Fibroblast of skin of scalp (primary cell): ENCODE data around the gene C11orf58.

Experiments
- DNase-seq: peaks from one replicate; pipeline ENCODE4 v3.0.0-alpha.2; 2013

The C11orf58 gene

DNA sequence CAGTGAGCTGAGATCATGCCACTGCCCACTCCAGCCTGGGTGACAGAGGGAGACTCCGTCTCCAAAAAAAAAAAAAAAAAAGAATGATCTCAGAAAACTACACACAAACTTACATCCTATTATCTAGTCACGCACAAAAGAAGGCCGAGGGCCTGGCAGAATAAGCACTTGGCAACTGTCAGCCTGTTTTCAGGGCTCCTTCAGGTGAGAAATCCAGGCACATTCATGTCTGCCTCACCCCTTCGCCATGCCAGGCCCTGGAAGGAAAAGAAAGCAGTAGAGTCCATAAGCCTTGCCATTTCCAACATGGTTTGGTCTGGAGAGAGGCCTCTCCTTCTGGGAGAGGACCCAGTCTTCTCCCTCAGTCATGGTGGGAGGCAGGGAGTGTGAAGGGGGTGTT is 30.9 kb downstream of the C11orf58 start:
- DNase-seq = no peak

DNA sequence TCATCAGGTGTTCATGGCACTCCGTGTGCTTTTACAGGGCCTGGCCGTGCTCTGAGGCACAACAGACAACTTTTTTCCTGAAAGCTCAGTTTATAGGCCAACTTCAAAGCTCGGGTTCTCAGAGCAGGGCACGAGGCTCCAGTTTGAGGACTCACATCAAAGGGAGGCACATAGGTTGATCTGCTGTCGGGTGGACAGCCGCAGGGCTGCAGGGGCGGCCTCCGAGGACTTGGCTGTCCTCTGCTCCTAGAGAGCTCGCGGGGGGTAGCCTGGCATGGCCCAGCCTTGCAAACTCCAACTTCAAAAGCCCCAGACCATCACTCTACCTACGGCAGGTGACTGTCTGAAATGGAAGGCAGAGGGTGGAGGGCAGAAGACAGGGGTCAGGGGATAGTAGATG is 31.6 kb downstream of the C11orf58 start:
- no peak for DNase-seq

DNA sequence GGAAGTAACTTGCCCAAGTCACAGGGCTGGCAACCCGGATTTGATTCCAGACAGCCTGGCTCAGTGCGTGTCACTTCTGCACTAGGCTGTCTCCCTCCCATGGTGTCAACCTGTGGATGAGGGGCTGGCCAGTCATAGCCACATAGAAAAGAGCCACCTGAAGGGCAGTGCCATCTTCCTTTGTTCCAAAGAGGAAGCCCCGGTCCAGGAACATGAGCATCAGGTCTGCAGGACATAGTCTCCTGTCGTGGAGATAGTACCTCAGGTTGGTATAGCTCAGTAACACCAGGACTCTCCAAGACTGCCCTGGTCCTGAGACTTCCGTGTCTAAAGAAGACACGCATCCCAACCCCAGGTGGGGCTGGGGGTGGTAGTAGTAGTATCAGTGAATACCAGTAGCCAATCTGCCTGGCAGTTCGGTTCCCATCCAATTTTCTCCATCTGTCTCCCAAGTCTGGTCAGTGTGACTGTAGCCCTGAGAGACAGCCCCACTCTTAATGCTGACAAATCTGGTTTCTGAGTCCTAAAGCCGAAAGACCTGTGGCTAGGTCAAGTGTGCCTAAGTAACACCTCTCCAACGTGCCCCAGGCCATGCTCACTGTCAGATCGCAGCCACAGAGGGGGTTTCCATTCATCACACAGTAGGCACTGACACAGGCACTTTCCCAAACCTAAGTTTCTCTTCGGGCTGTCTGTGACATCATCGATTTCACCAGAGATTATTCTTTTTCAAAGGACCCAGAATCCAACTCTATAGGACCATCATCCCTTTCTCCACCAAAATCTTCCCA is 33.1 kb downstream of the C11orf58 start:
- no peak for DNase-seq

DNA sequence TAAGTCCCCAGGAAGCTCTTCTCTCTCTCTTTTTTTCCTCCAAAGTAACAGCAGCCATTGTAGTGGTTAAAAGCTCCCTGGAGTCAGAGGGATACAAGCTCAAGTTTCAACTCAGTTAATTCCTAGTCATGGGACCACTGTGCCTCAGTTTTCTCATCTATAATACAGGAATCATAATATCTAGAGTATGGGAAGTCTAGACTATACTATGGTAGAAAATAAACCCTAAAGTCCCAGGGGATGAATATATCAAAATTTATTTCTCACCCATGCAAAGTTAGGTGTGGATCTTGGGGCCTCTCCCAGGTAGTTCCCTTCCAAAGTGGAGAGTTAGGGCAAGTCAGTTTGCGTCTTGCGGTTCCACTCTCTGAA is 33.7 kb downstream of the C11orf58 start:
- no peak for DNase-seq

DNA sequence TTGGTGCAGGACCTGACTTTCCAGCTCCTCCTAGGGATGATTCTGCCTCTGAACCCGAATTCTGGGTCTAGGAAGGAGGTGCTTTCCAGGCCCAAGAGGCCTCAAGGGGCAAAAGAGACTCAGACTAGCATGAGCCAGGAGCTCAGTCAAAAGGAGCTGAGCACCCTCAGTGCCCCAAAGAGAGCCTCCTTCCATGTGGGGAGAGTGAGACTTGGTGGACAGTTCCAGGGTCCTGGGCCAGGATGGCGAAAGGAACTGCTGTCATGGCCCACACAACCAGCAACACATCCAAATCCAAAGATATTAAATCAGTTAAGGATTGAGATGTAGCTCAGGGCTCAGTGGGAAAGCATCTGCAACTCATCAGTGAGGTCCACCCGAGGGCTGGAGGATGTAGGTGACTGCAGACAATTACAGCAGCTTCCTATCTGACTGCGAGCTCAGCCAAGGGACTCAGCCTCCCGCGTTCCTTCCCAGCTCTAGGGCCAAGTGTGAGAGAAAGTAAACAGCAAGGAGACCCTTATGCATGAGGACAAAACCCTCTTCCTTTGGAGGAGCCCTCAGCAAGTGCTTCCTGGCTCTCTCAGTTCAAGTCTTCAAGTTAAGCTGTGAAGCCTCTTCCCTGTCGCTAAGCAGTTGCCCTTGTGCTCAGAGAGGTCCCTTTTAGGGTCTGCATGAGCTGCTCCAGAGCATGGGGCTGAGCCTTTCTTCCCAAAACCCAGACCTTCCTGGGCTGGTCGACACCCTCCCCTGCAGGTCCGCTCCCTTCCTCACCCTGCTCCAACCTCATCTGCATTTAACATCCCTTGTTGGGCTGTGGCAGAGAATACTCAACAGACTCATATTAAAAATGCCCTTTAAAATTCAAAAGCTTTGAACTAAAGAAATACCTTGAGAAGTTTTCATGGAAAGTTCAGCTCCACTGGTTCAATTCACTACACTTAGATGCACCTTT is 35.8 kb downstream of the C11orf58 start:
- no peak for DNase-seq

DNA sequence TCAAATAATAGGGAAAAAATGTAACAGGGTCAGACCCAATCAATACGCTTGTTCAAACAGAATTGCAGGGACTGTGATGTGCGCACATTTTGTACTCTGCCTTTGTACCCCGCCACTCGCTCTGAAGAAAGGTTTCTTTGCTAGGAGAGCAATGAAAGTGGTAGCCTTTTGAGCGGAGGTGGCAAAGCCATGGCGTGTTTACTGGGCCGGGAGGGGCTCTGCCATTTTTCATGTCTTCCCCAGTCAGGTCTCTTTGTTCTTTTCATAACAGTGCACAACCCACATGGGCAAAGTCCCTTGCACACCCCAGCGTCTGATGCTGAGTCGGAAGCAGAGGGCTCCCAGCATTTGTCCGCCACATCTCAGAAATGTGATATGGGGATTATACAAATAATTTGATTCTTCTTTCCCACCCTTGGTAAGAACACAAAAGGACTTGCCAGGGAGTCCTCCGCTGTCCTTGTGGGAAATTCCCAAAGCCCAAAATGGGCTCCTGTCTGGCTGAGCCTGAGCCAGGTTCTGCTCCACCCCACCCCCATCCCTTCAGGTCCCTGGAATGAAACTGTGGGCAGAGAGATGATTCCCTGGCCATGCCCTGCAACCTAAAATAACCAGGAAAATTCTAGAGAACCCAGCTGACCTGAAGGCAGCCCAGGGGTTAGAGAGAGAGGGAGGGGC is 36.6 kb downstream of the C11orf58 start:
- DNase-seq = no peak

DNA sequence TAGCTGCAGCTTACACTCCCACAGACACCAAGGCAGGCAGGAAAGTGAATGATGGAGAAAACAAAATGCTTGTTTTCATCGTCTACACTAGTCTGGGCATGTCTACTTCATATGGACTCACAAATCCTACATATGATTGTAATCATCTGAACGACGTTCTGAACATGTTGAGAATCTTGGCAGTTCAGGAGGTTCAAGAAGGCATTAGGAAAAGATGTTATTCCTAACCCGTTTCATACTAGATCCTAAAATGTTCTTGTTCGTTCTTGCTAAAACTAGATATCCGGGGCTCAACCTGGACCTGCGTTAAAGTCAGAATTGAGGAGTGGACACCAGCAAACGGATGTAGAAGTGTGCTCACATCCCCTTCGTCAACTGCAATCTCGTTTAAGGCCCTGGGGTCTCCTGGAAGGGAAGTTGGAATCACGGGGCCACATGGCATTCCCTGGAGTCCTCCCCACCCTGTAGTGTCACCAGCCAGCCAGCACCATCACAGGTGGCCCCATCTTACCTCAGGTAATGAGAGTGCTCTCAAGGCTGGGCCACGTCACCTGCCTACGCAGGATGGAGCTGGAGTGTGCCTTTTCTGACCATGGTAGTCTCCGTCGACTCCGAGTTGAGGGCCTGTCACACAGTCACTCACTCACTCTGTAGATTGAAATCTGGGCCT is 37.3 kb downstream of the C11orf58 start:
- DNase-seq = no peak

DNA sequence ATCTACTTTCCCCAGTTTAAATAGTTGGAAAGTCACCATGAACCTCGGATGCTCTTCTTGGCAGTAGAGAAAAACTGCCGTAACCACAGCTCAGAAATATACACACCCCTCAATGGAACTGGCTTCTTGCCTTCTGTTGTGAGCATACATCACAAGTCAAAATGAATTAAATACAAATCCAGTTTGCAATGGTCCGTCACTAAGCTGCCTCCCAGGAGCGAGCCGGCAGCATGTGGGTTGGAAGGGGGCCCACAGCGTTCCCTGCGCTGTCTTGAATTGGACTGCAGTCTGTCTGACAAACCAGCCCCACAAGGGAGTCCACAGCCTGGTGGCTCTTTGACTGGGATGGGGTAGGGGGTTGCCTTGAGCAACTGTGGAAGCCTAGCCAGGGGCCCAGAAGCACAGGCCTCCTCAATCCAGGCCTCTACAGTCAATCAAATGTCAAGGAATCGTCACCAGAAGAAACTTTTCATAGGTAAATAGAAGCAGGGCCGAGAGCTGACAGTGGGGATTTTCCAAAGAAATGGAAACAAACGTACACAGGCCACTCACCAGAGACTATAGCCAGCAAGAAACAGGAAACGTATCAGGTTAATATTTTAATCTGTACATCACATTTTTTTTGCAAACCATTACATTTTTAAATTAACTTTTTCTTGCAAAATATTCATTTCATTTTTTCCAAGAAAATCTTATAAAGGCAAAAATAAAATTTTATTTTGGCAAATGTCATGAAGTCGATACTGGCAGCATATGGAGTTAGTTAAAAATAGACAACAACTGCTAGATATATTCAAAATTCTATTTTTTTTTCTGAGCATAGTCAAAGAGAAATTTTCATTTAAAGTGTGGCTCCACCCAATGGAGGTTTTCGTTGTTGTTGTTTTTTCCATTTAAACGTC is 38.5 kb downstream of the C11orf58 start:
- peak; percentile 70 for DNase-seq

DNA sequence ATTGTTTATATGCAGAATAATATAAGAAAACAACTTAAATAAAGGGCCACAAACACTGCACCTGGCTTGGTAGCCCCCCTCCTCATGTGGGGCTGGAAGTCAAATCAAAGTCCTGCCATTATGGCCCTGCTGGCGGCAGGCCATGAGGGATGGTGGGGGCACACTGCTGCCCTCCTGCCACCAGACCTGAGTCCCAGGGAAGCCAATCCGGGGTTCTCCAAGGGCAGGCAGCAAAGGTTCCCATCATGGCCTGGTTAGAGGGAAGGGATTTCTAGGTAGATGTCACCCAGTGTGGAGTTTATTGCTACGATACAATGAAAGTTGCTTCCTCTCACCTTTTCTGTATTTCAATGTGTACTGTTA is 39.1 kb downstream of the C11orf58 start:
- no peak for DNase-seq

DNA sequence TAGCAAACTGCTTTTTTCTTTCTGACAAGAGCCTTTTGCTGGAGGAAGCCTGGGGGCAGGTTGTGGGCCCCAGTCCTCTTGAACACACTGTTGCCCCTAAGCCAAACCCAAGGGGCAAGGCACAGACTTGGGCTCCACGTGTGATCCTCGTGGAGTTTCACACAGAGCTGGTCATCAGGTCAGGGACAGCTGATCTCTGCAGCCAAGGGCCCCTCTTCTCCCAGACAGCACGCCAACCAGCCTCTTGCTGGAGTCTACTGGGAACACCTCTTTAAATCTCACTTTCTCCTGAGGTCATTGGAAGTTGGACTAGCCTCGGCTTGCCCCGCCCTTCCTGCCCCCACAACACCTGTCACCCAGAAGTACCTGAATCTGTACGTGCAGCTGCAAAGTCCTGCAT is 39.8 kb downstream of the C11orf58 start:
- no peak for DNase-seq

DNA sequence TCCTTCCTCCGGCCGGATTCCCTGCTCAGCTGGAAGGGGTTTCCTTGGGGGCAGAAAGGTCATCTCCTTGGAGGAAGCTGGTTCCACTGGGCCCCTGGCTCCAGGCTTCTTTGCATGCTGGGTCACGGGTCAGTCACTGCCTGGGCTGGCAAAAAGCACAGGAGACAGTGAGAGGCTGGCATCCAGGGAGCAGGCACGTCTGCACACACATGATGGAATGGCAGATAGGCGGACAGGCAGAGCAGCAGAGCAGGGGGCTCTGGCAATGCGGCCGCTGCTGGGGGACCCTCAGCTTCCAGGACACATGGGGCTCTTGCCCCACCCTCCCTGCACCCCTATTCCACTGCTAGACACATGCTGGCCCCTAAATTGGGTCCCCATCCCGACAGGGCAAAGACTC is 40.4 kb downstream of the C11orf58 start:
- DNase-seq = no peak

DNA sequence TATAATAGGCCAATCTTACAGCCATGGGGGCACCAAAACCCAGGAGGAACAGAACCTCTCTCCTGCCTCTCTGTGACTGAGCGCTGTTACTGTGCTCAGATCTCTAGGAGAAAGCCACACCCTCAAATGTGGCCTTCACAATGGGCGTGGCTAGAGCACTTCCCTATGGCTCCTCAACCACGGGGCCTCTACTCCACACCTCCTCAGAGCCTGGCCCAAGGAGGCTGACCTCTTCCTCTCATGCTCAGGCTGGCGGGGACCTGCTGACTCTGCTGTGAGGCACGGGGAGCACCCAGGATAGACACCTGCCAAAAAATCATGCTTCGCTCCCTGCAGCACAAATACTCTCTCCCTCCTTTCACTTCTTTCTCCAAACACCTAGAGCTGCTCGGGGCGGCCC is 41.0 kb downstream of the C11orf58 start:
- no peak for DNase-seq

DNA sequence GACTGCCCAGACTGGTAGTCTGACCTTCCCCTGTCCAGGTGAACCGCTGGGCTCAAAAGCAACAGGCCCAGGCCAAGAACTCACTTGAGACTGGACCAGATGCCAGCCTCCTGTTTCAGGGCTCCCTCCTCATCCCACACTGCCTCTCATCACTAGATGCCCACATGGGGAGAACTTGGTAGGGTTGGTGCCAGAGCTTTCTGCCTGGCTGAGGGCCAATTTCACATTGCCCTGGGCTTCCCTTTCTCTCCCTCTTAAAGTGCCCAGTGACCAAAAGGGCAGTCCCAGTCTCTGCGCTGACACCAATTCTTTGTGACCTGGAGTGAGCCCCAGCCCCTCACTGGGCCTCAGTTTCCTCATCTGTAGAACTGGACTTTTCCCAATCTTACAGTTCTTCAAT is 41.7 kb downstream of the C11orf58 start:
- DNase-seq = no peak

DNA sequence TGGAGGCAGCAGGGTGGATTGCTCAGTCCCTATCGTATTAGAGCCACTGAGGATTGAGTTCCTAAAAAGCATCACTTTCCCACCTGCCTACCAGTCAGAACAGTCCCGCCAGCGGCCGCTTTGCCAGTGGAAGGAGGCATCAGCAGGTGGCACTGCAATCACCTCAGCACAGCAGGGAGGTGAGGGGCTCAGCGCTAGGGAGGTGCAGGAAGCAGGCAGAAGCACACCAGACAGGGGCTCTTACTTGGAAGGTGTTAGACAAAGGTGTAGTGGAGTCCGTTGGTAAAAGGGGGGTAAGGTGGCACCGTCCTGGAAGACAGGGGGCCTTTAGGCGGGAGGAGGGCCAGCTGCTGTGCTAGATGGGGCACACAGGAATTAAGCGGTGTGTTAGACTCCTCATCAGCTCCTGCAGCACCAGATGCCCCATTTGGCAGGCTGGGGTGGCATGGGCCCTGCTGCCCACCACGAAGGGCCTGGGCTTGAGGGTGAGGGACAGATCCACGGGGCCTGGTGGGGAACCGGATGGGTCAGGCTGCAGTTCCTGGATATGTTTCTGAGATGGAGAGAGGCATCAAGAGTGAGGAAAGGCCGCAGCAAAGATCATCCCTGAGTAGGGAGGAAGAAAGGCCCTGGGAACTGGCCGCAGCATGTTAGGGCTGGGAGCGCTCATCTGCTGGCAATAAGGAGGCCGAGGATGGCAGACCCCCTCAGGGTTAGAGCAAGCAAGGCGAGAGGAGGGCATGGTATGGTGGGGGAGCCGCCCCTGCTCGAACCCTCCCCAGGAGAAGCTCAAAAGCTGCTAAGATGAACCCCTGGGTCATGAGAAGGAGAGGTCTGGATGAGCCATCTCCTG is 42.5 kb downstream of the C11orf58 start:
- DNase-seq = no peak

DNA sequence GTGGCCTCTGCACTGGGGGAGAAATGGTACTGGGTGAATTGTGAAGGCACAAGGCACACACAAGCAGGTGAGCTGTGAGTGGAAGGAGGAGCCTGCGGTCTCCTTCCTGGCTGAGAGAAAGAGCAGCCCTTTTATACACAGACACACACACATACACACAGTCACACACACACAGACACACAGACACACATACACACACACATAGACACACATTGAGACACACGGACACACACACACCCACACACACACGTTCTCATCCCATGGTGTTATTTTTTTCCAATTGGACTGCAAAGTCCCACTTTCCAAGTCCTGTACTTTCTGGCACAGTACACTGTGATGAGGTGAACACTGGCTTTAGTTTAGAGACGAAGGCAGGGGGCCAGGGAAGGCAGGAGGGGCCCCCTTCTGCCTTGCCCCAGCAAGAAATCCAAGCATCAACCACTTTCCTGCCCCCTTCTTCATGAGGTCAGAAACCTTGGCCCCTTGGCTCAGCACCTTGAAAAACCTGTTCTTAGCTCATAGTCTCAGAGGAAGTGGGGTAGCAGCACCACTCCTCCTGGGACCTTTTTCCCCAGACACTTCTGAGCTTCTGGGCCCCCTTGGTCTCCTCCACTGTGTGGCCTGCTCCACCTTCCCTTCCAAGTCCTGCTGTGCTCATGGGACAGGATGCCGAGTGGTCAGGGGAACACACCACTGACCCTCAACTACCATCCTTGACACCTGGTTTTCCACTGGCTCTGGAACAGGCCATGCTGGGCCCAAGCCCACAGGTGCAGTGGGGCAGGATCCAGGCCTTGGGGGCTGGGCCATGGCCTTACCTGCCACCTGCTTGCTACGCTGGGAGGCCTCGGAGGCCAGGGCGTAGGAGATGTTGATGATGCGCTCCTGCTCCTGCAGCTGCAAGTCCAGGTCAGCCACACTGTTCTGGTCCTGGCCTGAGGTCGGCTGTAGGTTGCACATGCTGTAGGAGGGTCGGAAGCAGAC is 43.8 kb downstream of the C11orf58 start:
- DNase-seq = no peak

DNA sequence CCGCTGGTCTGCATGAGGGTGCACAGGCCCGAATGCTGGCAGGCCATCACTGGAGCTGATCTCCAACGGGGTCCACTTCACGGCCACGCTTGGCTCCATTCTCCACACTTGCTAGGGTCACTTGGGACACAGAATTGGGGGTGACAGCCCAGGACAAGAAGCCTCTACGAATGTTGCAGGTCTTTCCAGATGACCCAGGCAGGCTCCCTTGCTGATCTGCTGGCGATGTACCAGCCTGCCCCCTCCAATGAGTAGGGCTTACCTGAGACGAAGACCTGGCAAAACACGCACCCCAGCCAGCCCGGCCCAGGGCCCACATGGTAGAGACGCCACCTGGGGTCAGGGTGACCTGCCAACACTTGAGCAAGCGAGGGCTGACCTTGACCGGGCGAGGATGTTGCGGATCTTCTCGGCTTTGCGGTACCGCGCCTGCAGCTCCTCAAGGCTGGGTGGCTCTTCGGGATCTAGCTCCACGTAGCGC is 44.9 kb downstream of the C11orf58 start:
- no peak for DNase-seq

DNA sequence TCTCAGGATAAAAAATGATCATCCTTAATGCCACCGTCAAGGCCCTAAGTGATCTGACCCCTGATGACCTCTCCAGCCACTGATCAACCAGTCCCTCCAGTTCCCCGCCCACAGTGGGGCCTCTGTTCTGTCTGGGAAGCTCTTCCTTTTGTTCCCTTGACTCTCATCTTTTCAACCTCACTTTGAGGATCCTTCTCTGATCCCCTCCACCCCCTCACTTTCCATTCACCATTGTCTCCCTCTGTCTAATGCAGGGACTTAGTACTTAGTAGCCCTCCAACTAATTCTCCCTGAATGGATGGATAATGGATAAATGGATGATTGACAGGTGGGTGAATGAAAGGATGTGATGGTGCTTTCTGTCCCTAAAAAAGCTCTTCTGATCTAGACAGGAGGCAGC is 45.6 kb downstream of the C11orf58 start:
- DNase-seq = no peak

DNA sequence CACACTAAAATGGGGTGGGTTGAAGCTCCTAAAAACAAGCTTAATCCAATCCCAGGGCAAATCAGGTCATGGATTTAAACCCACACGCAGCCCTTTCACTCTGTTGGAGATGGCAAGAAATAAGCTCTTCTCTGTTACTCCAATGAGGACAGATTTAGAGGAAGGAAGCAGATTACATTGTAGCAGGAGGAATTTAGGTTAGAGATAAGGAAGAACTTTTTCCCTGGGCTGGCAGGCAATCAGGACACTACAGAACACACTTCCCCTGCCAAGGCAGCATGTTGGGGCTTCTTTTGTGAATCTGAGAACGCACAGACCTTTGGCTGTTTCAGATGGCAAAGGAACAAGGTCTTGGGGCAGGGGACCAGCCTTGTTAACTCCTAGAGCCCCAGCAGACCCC is 46.2 kb downstream of the C11orf58 start:
- DNase-seq = no peak

DNA sequence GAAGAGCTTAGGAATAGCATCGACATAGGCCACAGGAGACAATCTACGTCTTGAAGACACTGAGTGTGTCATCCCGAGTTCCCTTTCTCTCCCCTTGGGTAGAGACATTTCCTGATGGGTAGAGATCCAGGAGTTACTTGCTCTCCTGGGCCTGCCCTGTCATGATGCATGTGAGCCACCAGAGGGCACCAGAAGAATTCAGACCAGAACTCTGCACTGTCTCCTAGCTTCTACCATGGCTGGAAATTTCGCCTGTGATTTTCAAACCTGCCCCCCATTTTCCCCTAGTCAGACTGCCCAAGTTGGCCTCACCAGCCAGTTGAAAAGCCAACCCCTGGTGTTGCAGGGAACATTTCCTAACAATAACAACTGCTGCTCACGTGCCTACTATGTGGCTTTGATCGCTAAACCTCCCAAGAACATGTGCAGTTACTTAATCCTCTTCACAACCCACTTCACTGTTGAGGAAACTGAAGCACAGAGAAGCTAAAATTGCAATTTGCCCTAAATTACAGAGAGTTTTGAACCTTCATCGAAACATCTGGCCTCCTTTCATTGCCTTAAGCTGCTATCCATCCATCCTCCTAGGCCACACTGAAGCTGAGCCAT is 47.2 kb downstream of the C11orf58 start:
- DNase-seq = peak; percentile 77
